Measurements from ENCODE around the gene CAMK2A.

GRCh38 chr5:150196986-150197385 lies 92.6 kb downstream of the CAMK2A start:
- no peak for TF ChIP-seq CTCF (IDR thresholded peaks at IDR 0.05; ENCODE audit: insufficient read depth, low read length)
- TF ChIP-seq POLR2AphosphoS5 (IDR thresholded peaks at IDR 0.05; ENCODE audit: low read depth), result no peak
- no peak for TF ChIP-seq GABPA (IDR thresholded peaks at IDR 0.05; ENCODE audit: low read depth)
- TF ChIP-seq REST (IDR thresholded peaks at IDR 0.05; ENCODE audit: insufficient replicate concordance, low read depth), result no peak
